HG03354 (cell line): ENCODE results near the gene SYNE2.
A peak's percentile ranks its signal among the peaks of the same experiment; 100 is the strongest.

ENCODE experiments used
- ATAC-seq: cut with Tn5 transposase; IDR thresholded peaks from one replicate; pipeline ENCODE4 v1.9.1; 2021; ENCODE audit warnings: mild to moderate bottlenecking; ENCODE audit not compliant: unreplicated experiment, poor library complexity, severe bottlenecking

SYNE2 gene

GRCh38 chr14:64225151-64225757 lies 372.4 kb downstream of the SYNE2 start:
- no peak for ATAC-seq

GRCh38 chr14:64227856-64228255 lies 375.1 kb downstream of the SYNE2 start:
- ATAC-seq: no peak

- no peak for ATAC-seq
Observed at GRCh38 chr14:64229489-64229888, 376.7 kb downstream of the SYNE2 start.

GRCh38 chr14:64232095-64232838 lies 379.5 kb downstream of the SYNE2 start:
- ATAC-seq: no peak

- ATAC-seq: no peak
Observed at GRCh38 chr14:64232944-64233343, 380.1 kb downstream of the SYNE2 start.

- ATAC-seq: no peak
Observed at GRCh38 chr14:64233531-64234190, 380.9 kb downstream of the SYNE2 start.

GRCh38 chr14:64234877-64235651 lies 382.3 kb downstream of the SYNE2 start:
- ATAC-seq: peak; percentile 15

- ATAC-seq: peak; percentile 79
Observed at GRCh38 chr14:64235652-64236640, 383.1 kb downstream of the SYNE2 start.

- ATAC-seq: no peak
Observed at GRCh38 chr14:64238049-64238448, 385.2 kb downstream of the SYNE2 start.

GRCh38 chr14:64238631-64239030 lies 385.8 kb downstream of the SYNE2 start:
- ATAC-seq: no peak

- no peak for ATAC-seq
Observed at GRCh38 chr14:64244279-64244678, 391.5 kb downstream of the SYNE2 start.

- ATAC-seq: no peak
Observed at GRCh38 chr14:64245491-64245890, 392.7 kb downstream of the SYNE2 start.

- ATAC-seq: no peak
Observed at GRCh38 chr14:64246688-64247087, 393.9 kb downstream of the SYNE2 start.

GRCh38 chr14:64247195-64247594 lies 394.4 kb downstream of the SYNE2 start:
- ATAC-seq: no peak

- ATAC-seq: no peak
Observed at GRCh38 chr14:64248689-64249088, 395.9 kb downstream of the SYNE2 start.

- ATAC-seq: no peak
Observed at GRCh38 chr14:64249363-64249762, 396.6 kb downstream of the SYNE2 start.

GRCh38 chr14:64253672-64254071 lies 400.9 kb downstream of the SYNE2 start:
- ATAC-seq: no peak

GRCh38 chr14:64255756-64256155 lies 403.0 kb downstream of the SYNE2 start:
- no peak for ATAC-seq

- no peak for ATAC-seq
Observed at GRCh38 chr14:64260418-64260817, 407.6 kb downstream of the SYNE2 start.
